MG63 (cell line): Measurements from ENCODE around the gene EMILIN1. TPM values are rescaled to one million over a fixed set of nuclear protein-coding genes. Genes with fewer than 3 reads are reported as not detected.

ENCODE experiments used
- DNase-seq: peaks from one replicate; pipeline ENCODE4 v3.0.0-alpha.2; 2020
- H3K27me3 ChIP-seq: fragments of 250-450 bp; sonication (Bioruptor Pico); 2 replicates; pipeline ENCODE4 v1.5.1; 2020; ENCODE audit warnings: mild to moderate bottlenecking, moderate library complexity
- H3K36me3 ChIP-seq: fragments of 250-450 bp; sonication (Bioruptor Pico); 2 replicates; pipeline ENCODE4 v1.5.1; 2020; ENCODE audit warnings: mild to moderate bottlenecking, moderate library complexity
- H3K4me3 ChIP-seq: fragments of 250-450 bp; sonication (Bioruptor Pico); 2 replicates; pipeline ENCODE4 v1.5.1; 2020; ENCODE audit warnings: mild to moderate bottlenecking, moderate library complexity
- H3K9me3 ChIP-seq: fragments of 250-450 bp; sonication (Bioruptor Pico); 2 replicates; pipeline ENCODE4 v1.5.1; 2020; ENCODE audit warnings: mild to moderate bottlenecking, moderate library complexity
- total RNA-seq: library from RNA; depleted of rRNA; stranded (reverse); fragments of >200 nt; shearing (Covaris generic); gene quantifications from 2 replicates; pipeline ENCODE4 v1.2.3, GENCODE V29; 2014; ENCODE audit warnings: low replicate concordance

The EMILIN1 gene
- total RNA-seq, 1 experiment from 2014 or later: 144 TPM

GRCh38 chr2:27050996-27051901, 27.2 kb upstream of the EMILIN1 start, which contains the start of gene AGBL5:
Gene AGBL5, plus strand, starts transcription at chr2:27051668. Its CDS starts 1,291 bp downstream, at chr2:27052959.
- peaks cover 18% of the 10 kb centered on the region for H3K36me3 ChIP-seq
- peak; percentile 92 for DNase-seq
- no peaks in the 10 kb centered on the region for H3K27me3 ChIP-seq
- H3K9me3 ChIP-seq: no peaks in the 10 kb centered on the region
- peak within 1 kb of the TSS; percentile 81 for H3K4me3 ChIP-seq

- peak; percentile 36 for DNase-seq
- Histone ChIP-seq H3K9me3 (no peaks in the 10 kb centered on the region), H3K36me3 (peaks cover 18% of the 10 kb centered on the region), H3K4me3 (peak overlapping the region; percentile 81), H3K27me3 (no peaks in the 10 kb centered on the region)
Measured at GRCh38 chr2:27051902-27052645, 26.3 kb upstream of the EMILIN1 start.

DNA sequence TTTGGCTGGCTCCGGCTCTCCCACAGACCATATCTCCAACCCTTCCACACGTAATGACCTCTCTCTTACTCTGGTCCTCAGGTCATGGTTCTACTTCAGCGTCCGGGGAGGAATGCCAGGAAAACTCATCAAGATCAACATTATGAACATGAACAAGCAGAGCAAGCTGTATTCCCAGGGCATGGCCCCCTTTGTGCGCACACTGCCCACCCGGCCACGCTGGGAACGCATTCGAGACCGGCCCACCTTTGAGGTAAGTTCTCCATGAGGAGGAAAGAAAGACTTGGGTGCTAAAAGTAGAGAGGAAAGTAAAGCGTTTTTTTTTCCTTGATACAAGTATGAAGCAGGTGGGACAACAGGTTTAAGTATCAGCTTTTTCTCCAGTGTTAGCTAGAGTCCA, 25.1 kb upstream of the EMILIN1 start:
- Histone ChIP-seq H3K4me3 (no peak overlapping the region), H3K9me3 (no peaks in the 10 kb centered on the region), H3K36me3 (peaks cover 21% of the 10 kb centered on the region), H3K27me3 (no peaks in the 10 kb centered on the region)
- no peak for DNase-seq

GRCh38 chr2:27053776-27054175, 24.6 kb upstream of the EMILIN1 start:
- H3K27me3 ChIP-seq: no peaks in the 10 kb centered on the region
- H3K4me3 ChIP-seq: no peak overlapping the region
- peaks cover 22% of the 10 kb centered on the region for H3K36me3 ChIP-seq
- no peak for DNase-seq
- H3K9me3 ChIP-seq: no peaks in the 10 kb centered on the region

DNA sequence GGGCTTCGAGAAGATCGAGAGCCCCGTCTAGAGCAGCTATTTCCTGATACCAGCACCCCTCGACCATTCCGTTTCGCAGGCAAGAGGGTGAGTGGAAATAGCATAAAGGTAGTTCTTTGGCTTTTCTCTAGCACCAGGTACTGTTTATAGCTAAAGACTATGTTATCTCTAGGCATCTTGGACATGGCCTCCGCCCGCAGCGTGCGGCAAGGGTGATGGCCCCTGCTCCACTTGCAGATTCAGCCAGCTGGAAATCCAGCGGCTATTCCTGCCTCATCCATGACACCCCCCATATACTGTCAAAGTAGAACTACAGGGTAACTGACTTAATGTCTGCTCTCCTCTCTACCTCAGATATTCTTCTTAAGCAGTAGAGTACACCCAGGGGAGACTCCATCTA, 23.7 kb upstream of the EMILIN1 start:
- DNase-seq: no peak
- Histone ChIP-seq H3K4me3 (no peak overlapping the region), H3K9me3 (no peaks in the 10 kb centered on the region), H3K27me3 (no peaks in the 10 kb centered on the region), H3K36me3 (peaks cover 22% of the 10 kb centered on the region)

DNA sequence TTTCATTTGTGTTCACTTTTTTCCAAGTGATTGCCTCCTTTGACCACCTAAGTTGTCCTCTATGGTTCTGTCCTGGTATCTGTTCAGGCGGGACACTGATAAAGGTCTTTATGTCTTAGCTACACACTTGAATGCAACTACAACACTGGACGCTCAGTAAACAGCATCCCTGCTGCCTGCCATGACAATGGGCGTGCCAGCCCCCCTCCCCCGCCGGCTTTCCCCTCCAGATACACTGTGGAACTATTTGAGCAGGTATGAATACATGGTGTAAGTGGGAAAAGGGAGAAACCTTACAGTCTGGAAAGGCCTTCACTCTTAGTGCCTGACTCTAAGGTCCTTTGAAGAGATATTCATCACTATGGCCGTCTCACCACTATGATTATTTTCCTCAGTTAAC, 21.2 kb upstream of the EMILIN1 start:
- Histone ChIP-seq H3K36me3 (peaks cover 22% of the 10 kb centered on the region), H3K4me3 (no peak overlapping the region), H3K9me3 (no peaks in the 10 kb centered on the region), H3K27me3 (no peaks in the 10 kb centered on the region)
- no peak for DNase-seq

GRCh38 chr2:27058210-27058609, 20.2 kb upstream of the EMILIN1 start:
- Histone ChIP-seq H3K4me3 (no peak overlapping the region), H3K27me3 (no peaks in the 10 kb centered on the region), H3K9me3 (no peaks in the 10 kb centered on the region), H3K36me3 (peaks cover 25% of the 10 kb centered on the region)
- no peak for DNase-seq

DNA sequence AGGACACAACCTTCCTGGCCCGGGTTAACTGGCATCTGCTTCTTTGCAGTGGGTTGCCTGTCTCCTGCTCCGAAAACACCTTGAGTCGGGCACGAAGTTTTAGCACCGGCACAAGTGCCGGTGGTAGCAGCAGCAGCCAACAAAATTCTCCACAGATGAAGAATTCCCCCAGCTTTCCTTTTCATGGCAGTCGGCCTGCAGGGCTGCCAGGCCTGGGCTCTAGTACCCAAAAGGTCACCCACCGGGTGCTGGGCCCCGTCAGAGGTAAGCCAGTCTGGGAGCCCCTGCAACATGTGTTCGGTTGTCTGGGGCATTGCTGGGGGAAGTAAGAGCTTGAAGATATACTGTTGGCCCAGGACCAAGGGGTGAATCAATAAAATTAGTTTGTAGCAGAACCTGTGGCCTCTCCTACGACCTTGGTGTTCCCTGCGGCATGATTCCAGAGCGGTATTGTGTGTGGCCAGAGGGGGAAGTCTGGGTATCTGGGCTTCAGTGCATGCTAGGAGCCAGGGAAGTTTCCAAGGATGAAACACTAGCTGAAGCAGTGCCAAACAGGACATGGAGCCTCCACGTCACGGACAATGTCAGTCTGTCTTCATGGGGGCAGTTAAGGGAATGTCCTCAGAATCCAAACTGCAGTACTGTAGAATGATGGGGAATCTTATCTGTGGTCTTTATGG, 19.1 kb upstream of the EMILIN1 start:
- Histone ChIP-seq H3K27me3 (no peaks in the 10 kb centered on the region), H3K4me3 (no peak overlapping the region), H3K36me3 (peaks cover 24% of the 10 kb centered on the region), H3K9me3 (no peaks in the 10 kb centered on the region)
- DNase-seq: no peak

- no peaks in the 10 kb centered on the region for H3K27me3 ChIP-seq
- H3K9me3 ChIP-seq: no peaks in the 10 kb centered on the region
- no peak for DNase-seq
- no peak overlapping the region for H3K4me3 ChIP-seq
- peaks cover 17% of the 10 kb centered on the region for H3K36me3 ChIP-seq
Measured at GRCh38 chr2:27060323-27060722, 18.1 kb upstream of the EMILIN1 start.

GRCh38 chr2:27065128-27065527, 13.3 kb upstream of the EMILIN1 start:
- Histone ChIP-seq H3K9me3 (no peaks in the 10 kb centered on the region), H3K36me3 (peaks cover 37% of the 10 kb centered on the region), H3K4me3 (no peak overlapping the region), H3K27me3 (no peaks in the 10 kb centered on the region)
- DNase-seq: no peak

DNA sequence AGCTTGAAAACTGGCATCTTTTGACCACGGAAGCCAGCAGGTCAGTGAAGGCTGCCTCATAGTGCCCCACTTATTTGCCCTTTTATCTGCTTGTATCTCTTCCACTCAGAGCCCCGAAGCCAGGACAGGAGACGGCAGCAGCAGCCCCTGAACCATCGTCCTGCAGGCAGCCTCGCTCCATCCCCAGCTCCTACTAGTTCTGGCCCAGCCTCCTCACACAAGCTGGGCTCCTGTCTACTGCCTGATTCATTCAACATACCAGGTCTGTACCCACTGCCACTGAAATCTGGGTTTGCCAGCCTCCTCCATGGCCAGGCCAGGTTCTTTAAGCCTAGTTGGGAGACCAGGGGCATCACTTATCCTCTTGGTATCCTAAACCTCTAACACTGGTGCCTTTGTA, 11.0 kb upstream of the EMILIN1 start:
- peaks cover 42% of the 10 kb centered on the region for H3K36me3 ChIP-seq
- no peak overlapping the region for H3K4me3 ChIP-seq
- DNase-seq: no peak
- H3K27me3 ChIP-seq: no peaks in the 10 kb centered on the region
- H3K9me3 ChIP-seq: no peaks in the 10 kb centered on the region

GRCh38 chr2:27069436-27069835, 9.0 kb upstream of the EMILIN1 start:
- H3K9me3 ChIP-seq: no peaks in the 10 kb centered on the region
- peaks cover 39% of the 10 kb centered on the region for H3K36me3 ChIP-seq
- no peak for DNase-seq
- no peaks in the 10 kb centered on the region for H3K27me3 ChIP-seq
- no peak overlapping the region for H3K4me3 ChIP-seq

- H3K4me3 ChIP-seq: peak overlapping the region; percentile 92
- no peak for DNase-seq
- no peaks in the 10 kb centered on the region for H3K9me3 ChIP-seq
- no peaks in the 10 kb centered on the region for H3K27me3 ChIP-seq
- H3K36me3 ChIP-seq: peaks cover 39% of the 10 kb centered on the region
Measured at GRCh38 chr2:27069961-27070618, 8.3 kb upstream of the EMILIN1 start.

DNA sequence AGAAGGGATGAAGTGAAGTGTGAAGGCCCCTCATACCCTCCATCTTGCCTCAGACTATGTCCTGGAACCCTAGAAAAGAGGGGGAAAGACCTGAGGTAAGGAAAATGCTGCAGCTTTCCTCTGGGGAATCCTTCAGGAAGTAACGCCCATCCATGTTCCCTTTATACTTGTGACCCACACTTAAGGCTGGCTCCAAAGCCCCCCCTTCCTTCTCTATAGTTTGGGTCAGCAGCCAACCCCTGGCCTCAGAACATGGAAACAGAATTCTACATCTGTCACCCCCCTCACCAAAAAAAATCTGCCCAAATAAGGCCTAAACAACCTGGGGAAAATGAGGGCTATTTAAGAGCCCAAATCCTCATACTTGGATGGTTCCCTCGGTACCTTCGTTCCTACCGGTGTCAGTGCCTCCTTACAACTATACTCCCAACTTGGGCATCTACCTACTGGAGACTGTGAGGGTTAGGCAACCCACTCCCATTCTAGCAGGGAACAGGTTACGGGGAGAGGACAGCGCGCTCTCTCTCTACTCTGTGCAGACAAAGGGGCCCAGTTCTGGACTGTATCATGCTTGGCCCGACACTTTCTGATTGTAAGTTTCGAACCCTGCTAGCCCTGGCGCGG, 7.7 kb upstream of the EMILIN1 start:
- peak overlapping the region; percentile 92 for H3K4me3 ChIP-seq
- H3K9me3 ChIP-seq: no peaks in the 10 kb centered on the region

DNA sequence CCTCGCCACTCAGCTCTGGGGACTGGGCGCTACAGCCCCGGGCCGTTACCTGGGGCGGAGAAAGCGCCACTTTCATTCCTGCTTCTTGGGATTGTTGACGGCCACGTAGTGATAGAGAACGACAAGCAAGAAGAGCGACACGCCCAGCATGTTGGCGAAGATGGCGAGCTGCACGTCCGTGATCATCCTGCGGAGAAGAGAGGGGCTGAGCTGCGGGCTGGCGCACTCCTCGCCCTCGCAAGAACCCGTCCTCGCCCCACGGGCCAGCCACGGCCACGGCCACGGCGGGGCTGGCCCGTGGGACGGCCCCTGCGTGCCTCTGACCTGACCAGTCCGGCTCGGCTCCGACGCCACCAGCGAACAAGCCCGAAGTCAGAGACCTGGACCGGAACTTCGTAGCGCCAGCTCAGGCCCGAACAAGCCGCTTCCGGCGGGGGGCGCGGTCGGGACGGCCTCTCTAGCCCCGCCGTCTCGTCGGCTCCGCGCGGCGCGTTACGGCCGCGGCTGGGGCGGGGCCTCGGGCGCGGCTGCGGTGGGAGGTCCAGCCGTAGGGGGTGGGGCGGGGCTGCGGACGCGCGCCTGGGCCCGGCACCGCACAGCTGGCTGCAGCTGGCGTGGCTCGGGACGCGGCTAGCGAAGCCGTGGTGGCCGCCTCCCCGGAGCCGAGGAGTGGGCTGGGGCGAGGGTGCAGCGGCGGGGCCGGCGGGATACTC, 7.0 kb upstream of the EMILIN1 start, which contains the start of gene OST4:
TSS of gene OST4 (minus strand) at position 378 of the 713 bp plus-strand sequence.
- H3K36me3 ChIP-seq: peaks cover 33% of the 10 kb centered on the region
- H3K27me3 ChIP-seq: no peaks in the 10 kb centered on the region
- H3K9me3 ChIP-seq: no peaks in the 10 kb centered on the region
- H3K4me3 ChIP-seq: peak within 1 kb of the TSS; percentile 92
- DNase-seq: peak; percentile 94

More for the DNA sequence above, 7.7 kb upstream of the EMILIN1 start:
- Histone ChIP-seq H3K36me3 (peaks cover 33% of the 10 kb centered on the region), H3K27me3 (no peaks in the 10 kb centered on the region)
- DNase-seq: no peak
